GM12872 (cell line): ENCODE results near the gene MYB.

ENCODE experiments used
- TF ChIP-seq, protein P1 (sequence below): IDR thresholded peaks from 3 replicates; pipeline ENCODE4 v1.5.1; 2011; ENCODE audit warnings: low read depth, mild to moderate bottlenecking, low read length, moderate library complexity; ENCODE audit not compliant: insufficient read depth

The MYB gene

DNA sequence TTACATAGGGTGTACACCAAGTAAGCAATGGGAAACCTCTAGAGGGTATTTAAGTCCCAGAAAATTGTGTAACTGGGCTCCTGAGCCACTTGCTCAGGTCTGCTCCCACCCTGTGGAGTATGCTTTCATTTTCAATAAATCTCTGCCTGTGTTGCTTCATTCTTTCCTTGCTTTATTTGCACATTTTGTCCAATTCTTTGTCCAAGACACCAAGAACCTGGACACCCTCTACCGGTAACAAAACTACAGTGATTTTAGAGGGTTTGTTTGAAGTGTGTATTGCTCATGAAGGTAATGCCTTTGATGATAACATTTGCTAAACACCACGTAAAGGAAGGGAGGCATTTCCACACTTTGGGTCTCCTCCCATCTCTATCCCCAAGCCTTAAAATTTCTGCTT is 46.2 kb downstream of the MYB start:
- TF ChIP-seq, protein P1, sequence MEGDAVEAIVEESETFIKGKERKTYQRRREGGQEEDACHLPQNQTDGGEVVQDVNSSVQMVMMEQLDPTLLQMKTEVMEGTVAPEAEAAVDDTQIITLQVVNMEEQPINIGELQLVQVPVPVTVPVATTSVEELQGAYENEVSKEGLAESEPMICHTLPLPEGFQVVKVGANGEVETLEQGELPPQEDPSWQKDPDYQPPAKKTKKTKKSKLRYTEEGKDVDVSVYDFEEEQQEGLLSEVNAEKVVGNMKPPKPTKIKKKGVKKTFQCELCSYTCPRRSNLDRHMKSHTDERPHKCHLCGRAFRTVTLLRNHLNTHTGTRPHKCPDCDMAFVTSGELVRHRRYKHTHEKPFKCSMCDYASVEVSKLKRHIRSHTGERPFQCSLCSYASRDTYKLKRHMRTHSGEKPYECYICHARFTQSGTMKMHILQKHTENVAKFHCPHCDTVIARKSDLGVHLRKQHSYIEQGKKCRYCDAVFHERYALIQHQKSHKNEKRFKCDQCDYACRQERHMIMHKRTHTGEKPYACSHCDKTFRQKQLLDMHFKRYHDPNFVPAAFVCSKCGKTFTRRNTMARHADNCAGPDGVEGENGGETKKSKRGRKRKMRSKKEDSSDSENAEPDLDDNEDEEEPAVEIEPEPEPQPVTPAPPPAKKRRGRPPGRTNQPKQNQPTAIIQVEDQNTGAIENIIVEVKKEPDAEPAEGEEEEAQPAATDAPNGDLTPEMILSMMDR: no peak

DNA sequence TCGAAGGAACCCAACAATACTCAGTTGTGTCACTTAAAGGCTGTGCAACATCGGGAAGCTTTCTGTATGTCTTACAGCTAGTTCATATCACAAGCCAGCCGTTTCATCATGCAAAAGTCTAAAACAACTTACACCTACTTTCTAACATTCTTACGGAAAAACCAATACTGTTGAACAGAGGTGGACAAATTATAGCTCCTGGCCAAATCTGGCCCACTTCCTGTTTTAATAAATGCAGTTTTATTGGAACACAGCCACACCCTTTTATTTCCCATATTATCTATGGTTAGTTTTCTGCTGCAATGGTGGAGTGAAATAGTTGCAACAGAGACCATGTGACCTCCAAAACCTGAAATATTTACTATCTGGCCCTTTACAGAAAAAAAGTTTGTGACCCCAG is 46.6 kb downstream of the MYB start:
- TF ChIP-seq, protein P1: no peak

DNA sequence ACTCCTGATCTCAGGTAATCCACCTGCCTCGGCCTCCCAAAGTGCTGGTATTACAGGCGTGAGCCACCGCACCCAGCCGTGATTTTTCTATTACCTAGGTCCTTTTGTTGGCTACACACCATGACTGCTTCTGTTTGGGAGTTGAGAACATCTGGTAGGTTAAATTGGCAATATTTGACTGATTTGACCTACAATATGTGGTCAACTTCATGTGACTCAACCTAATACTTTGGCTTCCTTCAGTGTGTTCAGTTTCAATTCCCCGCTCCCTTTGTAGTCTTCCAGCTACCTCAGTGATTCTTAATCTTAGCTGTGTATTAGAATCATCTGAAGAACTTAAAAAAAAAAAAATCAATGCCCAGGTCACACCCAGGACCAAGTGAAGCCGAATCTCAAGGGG is 47.4 kb downstream of the MYB start:
- TF ChIP-seq, protein P1: no peak

DNA sequence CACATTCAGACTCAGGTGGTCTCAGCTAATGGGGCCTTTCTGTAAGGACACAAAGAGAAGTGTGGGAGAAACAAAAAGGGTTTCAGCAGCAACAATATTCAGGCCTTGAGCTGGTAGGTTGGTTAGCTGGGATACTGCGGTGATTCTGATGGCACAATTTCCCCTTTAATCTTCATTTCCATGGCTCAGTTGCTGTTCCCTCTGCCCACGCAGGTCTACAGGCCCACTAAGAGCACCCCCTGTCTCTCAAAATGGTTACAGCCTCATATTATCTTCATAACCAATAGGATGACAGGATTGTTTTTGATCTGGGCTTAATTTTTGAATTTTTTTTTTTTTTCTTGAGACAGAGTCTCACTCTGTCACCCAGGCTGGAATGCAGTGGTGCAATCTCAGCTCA is 48.9 kb downstream of the MYB start:
- TF ChIP-seq, protein P1: no peak

DNA sequence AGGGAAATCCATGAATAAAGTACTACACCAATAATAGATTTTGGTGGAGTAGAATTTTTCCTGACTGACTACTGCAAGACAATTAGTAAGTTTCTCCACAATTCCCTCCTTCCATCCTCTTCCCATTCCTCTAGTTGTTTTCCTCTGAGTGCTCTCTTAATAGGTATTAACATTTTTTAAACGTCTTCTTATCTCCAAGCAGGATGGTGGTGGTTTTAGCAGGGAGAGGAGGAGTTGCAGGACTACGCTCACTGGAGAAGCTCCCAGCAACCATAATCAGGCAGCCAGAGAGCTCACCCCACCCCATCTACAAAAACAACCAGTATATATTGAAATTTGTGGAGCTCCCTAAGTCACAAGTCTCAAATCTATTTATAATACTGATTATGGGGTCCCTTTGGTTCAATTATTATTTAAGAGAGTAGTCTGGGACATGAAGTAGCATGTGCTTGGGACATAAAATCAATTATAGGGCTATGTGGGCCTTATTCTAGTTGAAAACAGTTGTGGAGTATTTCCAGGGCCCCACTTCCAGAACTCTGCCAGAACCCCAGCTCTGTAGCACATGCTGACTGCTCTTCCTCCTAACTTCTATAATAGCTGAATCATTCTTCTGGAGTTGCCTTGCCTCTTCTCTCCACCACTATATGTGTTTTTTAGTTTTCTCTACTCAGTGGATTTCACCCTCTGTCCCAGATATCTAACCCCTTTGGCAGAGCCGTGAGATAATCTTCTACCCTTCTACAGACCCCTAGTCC is 49.8 kb downstream of the MYB start:
- TF ChIP-seq, protein P1: no peak

GRCh38 chr6:135231469-135231844 is 50.3 kb downstream of the MYB start:
- TF ChIP-seq, protein P1: no peak

GRCh38 chr6:135233686-135234491 is 52.8 kb downstream of the MYB start:
- TF ChIP-seq, protein P1: no peak
